Measurements from ENCODE around the gene PTPRK. TPM values are rescaled to one million over a fixed set of nuclear protein-coding genes. Genes with fewer than 3 reads are reported as not detected.

PTPRK gene
- total and polyA plus RNA-seq, 2 of the 13 experiments (the other 11 are each of a cell fraction or from before 2014, with no cell fraction given) = 43.6 to 98.3 TPM

- TF ChIP-seq ZNF609 (CRISPR knock-in tag; IDR thresholded peaks at IDR 0.05; ENCODE audit: borderline replicate concordance) (peak; percentile 94), ZHX1 (CRISPR knock-in tag; IDR thresholded peaks at IDR 0.05; ENCODE audit: low read depth) (no peak), STAT6 (CRISPR knock-in tag; IDR thresholded peaks at IDR 0.05; ENCODE audit: borderline replicate concordance) (no peak), ZNF460 (CRISPR knock-in tag; IDR thresholded peaks at IDR 0.05; ENCODE audit: borderline replicate concordance) (no peak), MIER3 (CRISPR knock-in tag; IDR thresholded peaks at IDR 0.05; ENCODE audit: borderline replicate concordance) (peak; percentile 31; the same call in 1 of the 2 replicates), IRF2 (CRISPR knock-in tag; IDR thresholded peaks at IDR 0.05) (peak; percentile 83), ZNF383 (CRISPR knock-in tag; IDR thresholded peaks at IDR 0.05; ENCODE audit: borderline replicate concordance) (no peak), ZNF382 (CRISPR knock-in tag; IDR thresholded peaks at IDR 0.05; ENCODE audit: borderline replicate concordance) (no peak), DRAP1 (CRISPR knock-in tag; IDR thresholded peaks at IDR 0.05) (no peak), ZSCAN22 (CRISPR knock-in tag; IDR thresholded peaks at IDR 0.05) (no peak), ZNF761 (CRISPR knock-in tag; conservative IDR thresholded peaks at IDR 0.05) (0 out of 2 replicates have a peak, but pooled peaks have one; percentile 50), TOPORS (CRISPR knock-in tag; IDR thresholded peaks at IDR 0.05) (no peak; the same call in 1 of the 2 replicates), IRX3 (CRISPR knock-in tag; IDR thresholded peaks at IDR 0.05; ENCODE audit: borderline replicate concordance, low read depth) (no peak), SP2 (CRISPR knock-in tag; IDR thresholded peaks at IDR 0.05) (no peak), ZNF776 (CRISPR knock-in tag; IDR thresholded peaks at IDR 0.05) (no peak), ZNF598 (CRISPR knock-in tag; IDR thresholded peaks at IDR 0.05; ENCODE audit: borderline replicate concordance) (no peak), JARID2 (CRISPR knock-in tag; IDR thresholded peaks at IDR 0.05; ENCODE audit: insufficient replicate concordance) (no peak)
These were observed 457.4 kb downstream of the PTPRK start (continued) for GRCh38 chr6:128062882-128063603.

Data from HepG2 (cell line).